HL-60/S4 treated with phorbol 12-myristate 13-acetate at 8.2 ng/mL for 4 days and 3 days (cell line): ENCODE results near the gene THSD1.
"Not testable (repeated sequence)": the region's sequence is repeated elsewhere in the genome, so short reads cannot be mapped to it uniquely, and the experiment has no call there.

Experiments used
- in situ Hi-C: fragments of 300-500 bp; cut with MboI; formaldehyde crosslinking; loops from 2 replicates; pipeline ENCODE4 v1.15.0; 2022; ENCODE audit warnings: low sequenced_read_pairs

The THSD1 gene

GRCh38 chr13:52361225-52361624 lies 44.7 kb downstream of the THSD1 start:
- in situ Hi-C loops, result no loop called here

GRCh38 chr13:52359534-52359933 lies 46.4 kb downstream of the THSD1 start:
- in situ Hi-C loops, result no loop called here

- in situ Hi-C loops, result no loop called here
These were observed 49.6 kb downstream of the THSD1 start for GRCh38 chr13:52356327-52356726.

- in situ Hi-C loops, result no loop called here
These were observed 52.8 kb downstream of the THSD1 start for GRCh38 chr13:52353193-52353592.

- in situ Hi-C loops, result no loop called here
These were observed 56.8 kb downstream of the THSD1 start for GRCh38 chr13:52348983-52349780.

- in situ Hi-C loops, result no loop called here
These were observed 57.9 kb downstream of the THSD1 start for GRCh38 chr13:52348071-52348470.

GRCh38 chr13:52345631-52346251 lies 60.2 kb downstream of the THSD1 start:
- in situ Hi-C loops, result no loop called here

GRCh38 chr13:52345048-52345447 lies 60.9 kb downstream of the THSD1 start:
- in situ Hi-C loops, result no loop called here

GRCh38 chr13:52344108-52344507 lies 61.9 kb downstream of the THSD1 start:
- in situ Hi-C loops, result no loop called here

- in situ Hi-C loops, result not testable (repeated sequence)
These were observed 63.8 kb downstream of the THSD1 start for GRCh38 chr13:52342203-52342602.

- in situ Hi-C loops, result not testable (repeated sequence)
These were observed 68.0 kb downstream of the THSD1 start for GRCh38 chr13:52337828-52338455.

GRCh38 chr13:52334107-52334506 lies 71.9 kb downstream of the THSD1 start:
- in situ Hi-C loops, result not testable (repeated sequence)

GRCh38 chr13:52331844-52332243 lies 74.1 kb downstream of the THSD1 start:
- in situ Hi-C loops, result not testable (repeated sequence)
